HG02678 (cell line): ENCODE data around the gene NID1.
"Not testable (repeated sequence)": the region's sequence is repeated elsewhere in the genome, so short reads cannot be mapped to it uniquely, and the experiment has no call there.

Experiments used
- ATAC-seq: cut with Tn5 transposase; IDR thresholded peaks from one replicate; pipeline ENCODE4 v1.9.1; 2021; ENCODE audit warnings: mild to moderate bottlenecking, moderate library complexity; ENCODE audit not compliant: unreplicated experiment

Gene NID1

DNA sequence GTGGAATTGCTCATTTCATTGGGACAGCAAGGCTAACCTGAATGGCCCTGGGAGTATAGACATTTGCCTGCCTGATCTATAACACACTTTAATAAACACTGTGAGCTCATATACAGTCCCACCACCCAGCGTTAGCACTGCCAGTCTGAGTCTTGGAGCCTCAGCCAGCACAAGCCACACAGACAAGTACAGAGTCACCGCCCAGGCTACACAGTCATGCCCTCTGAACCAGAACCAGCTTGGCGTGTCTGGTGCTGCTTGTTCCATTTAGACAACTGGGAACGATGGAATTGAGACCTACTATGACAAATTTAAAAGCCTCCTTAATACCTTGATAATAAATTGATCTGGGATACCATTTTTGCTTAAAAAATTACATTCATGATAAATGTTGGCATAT is 31.6 kb downstream of the NID1 start:
- ATAC-seq, result no peak

DNA sequence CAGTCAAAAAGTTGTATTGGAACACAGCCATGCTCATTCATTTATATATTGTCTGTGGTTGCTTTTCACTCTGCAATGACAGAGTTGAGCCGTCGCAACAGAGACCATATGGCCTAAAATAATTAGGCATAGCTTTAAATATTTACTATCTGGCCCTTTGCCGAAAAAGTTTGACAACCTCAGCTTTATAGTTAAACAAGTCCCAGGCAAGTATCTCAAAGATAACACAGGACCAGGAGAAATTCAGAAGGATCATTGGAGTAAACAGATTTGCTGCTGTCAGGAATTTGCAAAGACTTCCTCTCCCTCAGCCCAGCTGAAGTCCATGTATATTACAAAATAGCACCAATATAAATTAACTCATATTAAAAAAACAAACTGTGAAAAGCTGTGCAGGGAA is 34.4 kb downstream of the NID1 start:
- no peak for ATAC-seq

DNA sequence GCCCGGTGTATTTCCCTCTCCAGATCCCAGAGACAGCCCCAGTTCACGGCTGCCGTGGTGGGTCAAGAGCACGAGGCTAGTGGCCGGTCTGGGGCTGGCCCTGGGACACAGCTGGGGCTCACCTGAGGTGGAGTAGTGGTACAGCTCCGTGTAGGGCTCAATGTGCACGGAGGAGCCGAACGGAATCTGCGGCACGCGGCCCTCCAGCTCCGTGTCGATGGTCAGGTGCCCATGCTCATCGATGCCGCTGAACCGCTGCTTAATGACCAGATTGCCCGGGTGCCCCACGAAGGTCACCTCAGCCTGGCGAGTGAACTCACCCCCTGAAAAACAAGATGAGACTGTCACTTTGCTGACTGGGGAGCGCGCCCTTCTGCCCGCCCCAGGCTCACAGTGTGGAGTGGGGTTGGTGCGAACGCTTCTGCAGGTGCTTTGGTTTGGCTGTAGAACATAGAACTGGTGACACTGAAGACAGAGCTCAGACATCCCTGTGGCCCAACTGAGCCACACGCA is 35.4 kb downstream of the NID1 start:
- no peak for ATAC-seq

DNA sequence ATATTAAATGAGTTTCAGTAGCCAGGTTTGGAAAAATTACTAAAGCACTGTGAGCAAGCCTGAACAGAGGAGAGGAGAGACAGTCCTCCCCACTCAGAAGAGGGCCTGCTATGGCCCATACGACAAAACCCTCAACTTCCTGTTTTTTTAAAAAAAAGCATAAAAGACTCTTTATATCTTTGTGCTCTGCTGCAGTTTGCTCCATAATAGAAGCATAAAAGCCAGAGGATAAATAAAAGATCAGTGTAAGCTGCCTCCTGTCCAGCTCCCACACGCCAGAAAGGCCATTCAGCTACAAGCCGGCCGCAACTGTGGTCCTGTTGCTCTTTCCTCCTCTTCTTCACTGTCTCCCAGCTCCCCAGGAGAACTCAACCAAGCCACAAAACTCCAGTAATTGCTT is 37.8 kb downstream of the NID1 start:
- no peak for ATAC-seq

DNA sequence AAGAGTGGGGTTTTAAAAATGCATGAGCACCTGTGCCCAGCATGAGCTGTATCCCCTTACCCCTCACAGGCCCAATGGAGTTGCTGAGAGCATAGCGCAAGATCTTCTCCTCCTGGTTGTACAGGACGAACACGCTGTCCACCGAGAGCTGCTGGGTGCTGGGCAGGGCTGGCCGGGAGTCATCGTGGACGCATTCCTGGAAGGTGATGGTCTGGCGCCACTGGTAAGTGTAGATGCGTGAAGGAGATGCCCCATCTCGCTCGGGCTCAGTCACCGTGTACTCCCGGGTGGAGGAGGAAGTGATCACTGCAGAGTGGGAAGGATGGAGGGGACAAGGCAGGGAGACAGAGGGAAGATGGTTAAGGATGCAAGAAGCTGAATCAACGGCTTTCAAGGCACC is 39.1 kb downstream of the NID1 start:
- no peak for ATAC-seq

DNA sequence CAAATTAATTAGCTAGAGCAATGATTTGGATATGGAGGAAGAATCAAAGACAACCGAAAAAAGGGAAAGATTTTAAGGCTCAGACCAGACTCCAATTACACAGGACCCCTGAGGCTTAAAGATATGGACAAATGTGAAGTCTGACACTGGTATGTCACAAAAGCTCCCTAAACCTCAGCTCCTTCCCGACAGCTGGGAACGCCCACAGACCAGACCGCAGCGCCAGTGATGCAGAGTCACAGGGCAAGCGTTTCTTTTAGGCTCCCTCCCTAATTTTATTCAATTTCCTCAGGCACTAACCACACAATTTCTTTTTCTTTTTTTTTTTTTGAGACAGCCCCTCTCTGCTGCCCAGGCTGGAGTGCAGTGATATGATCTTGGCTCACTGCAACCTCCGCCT is 40.2 kb downstream of the NID1 start:
- ATAC-seq, result no peak

DNA sequence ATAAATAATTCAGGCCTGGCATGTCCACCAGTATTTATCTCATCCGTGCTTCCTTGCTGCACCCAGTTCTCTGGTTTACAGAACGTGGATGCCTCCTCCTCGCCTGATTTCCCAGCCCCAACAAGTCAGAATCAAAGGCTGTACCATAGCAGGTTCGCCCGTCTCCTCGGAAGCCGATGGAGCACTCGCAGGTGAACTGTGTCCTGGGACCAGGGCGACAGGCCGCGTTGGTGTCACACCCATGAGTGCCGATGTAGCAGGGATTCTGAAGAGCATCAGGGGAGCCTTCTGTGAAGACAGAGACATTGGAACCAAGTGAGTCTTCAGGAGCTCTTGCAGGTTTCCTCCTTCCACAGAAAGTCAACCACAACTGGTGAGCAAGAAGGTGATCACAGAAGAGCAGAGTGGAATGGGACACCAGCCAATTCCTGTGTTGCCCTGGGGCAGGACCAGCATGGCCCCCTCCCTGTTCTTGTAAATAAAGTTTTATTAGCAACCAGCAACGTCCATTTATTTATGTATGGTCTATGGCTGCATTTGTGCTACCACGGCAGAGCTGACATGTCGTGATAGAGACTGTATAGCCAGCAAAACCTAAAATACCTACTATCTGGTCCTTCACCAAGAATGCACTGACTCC is 40.8 kb downstream of the NID1 start:
- no peak for ATAC-seq

DNA sequence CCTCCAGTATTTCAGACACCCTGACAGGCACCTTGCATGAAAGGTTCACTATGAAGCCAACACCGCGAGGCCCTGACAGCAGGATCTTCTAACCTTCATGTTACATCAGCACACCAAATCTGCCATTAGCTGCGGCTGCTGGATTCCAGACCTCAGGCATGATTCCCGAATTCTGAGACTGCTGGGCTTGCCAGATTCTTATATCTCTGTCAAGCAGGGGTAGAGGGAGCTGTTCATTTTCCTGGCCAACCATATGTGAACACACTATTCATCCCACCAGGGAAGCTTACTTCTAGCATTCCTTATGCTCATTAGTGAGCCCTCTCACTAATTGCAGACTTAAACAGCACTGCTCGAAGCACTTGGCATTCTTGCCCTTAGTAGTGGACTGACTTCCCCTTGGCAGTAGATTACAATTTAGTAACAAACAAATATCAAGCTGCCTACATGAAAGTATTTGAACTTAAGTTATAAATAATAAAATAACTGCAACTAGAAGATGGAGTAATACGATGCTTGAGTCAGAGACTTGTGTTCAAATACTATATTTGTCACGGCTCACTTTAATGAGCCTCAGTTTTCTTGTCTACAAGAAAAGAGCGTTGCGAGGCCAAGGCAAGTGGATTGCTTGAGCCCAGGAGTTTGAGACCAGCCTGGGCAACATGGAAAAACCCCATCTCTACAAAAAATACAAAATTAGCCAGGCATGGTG is 43.3 kb downstream of the NID1 start:
- ATAC-seq, result no peak

DNA sequence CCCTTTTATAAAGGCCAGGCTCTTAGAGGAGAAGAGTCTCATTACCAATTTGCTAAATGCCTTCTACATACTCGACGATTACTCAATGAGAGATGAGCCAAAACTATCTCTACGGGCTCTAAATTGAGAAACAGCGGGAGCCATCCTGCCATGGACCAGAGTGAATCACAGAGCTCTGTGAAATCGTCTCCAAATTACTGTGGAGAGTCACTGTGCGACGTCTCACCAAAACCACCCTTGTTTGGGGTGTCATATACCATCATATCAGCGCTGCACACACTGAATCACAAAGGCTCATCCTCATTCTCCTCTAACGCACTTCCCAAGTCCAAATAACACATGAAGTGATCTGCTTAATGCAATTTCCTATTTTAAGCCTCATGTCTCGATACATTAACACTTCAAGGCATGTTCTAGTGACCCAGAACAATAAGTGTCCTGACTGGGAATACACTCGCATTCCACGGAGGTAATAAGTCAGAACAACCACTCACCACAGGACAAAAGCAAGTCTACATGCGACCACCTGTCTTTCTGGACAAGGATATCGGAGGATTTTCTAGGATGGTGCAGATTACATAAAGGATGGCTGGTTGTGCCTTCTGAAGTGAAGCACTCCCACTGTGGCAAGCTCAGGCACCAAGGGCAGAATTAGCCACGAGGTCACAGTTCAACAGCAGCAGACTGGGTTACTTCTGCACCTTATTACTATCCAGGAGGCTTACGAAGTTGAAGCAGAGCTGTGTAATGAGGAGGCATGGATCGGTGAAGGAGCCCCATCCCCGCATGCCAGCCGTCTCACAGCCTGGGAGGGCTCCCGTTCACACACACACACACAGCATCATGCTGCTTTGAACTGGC is 44.3 kb downstream of the NID1 start:
- no peak for ATAC-seq

DNA sequence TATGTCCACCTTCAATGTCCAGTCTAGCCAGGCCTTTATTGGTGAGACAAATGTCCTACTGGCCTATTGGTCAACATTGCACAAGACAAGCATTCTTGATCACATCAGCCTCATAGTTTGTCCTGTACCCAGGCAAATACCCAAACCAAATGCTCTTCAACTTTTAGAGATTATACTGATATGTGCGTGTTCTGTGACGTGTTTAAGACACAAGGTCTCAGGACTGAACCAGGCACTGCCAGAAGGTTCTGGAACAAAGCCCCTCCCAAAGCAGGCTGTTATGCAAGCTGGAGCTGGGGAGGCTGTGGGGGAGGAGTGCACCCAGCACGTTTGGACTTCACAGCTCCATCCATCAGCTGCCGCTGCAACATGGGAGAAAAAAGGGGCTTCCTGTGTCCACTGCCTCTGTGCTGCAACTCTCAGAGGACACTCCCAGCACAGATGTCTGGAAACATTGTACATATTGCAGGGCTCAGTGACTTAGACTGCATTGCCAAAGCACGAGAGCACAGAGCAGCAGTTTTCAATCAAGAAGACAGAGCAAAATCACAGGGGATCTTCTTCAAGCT is 45.9 kb downstream of the NID1 start:
- no peak for ATAC-seq

DNA sequence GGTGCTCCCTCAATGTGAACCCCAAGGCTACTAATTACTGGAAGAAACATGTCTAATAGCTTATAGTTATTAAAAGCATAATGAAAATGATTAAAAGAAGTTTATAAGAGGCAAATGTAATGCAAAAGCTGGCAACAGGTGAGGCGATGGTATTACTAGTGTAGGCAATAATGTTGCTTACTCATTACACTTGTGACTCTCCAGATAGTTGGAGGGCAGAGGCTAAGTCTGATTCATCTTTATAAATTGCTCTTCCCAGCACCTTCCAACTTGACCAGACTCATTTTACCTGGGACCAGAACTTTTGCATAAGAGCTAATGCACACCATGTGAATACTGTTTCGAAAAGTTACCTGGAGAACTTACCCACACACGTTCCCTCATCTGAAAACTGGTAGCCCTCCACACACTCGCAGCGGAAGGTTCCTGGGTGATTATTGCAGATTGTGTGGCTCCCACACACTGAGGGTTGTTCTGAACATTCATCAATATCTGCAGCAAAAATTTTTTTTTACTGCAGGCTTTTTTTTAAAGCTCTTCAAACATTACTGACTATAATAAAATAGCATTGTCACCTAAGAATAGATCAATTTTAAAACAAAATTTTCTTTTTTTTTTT is 48.0 kb downstream of the NID1 start:
- ATAC-seq, result no peak

DNA sequence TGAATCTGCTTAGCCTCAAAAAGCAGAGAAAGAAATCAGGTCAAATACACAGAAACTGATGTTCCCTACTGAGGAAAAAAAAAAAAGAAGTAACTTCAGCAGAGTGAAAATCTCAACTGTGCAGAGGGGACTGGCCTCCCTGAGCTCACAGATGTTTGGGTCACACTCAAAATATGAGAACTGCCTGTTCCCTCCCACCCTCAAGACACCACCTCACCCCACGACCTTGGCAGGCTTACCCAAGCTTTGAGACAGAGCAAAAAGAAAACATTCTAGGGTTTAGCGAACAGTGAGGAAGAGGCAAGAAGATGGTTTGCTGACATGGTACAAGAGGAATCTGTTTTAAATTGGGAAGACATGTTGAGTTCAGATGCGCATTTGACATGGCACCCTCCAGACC is 48.8 kb downstream of the NID1 start:
- ATAC-seq, result no peak

DNA sequence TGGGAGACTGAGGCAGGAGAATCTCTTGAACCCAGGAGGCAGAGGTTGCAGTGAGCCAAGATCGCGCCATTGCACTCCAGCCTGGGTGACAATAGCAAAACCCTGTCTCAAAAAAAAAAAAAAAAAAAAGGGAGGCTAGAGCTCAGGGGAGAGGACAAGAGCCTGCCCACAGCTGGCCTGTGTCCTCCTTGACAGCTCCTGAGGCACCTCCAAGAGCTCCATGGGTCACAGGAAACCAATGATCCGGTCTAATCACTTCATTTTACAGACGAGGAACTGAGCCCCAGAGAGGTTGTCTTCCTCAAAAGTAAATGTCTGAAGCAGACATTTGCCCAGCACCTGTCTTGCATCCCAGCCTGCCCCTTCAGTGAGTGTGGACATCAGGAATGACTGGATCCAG is 49.4 kb downstream of the NID1 start:
- no peak for ATAC-seq

DNA sequence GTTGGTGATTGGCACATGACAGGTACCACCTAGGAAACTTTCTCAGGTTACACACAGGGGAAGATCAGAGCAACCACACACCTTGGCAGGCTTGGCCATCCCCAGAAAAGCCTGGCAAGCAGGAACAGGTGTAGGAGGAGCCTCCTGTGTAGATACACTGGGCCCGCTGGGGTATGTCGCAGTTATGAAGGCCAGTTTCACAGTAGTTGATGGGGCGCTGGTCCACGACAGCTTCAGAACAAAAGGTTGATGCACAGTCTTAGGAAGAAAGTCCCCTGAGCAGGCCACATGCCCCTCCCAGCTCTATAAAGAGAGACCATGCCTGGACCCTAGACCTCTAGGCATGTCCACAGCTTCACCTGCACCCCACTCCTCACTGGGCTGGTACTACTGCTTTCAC is 51.6 kb downstream of the NID1 start:
- ATAC-seq, result no peak

DNA sequence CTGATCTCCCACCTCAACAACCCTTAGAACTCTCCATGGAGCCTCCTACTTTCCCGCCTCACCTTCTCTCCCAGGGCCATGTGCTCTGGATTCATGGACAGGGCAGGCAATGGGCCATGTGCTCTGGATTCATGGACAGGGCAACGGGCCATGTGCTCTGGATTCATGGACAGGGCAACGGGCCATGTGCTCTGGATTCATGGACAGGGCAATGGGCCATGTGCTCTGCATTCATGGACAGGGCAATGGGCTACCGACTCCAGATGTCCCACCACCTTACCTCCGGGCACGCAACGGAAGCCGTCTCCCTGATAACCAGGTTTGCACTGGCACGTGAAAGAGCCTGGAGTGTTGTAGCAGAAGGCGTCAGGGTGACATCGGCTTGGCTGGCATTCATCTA is 53.2 kb downstream of the NID1 start:
- no peak for ATAC-seq

DNA sequence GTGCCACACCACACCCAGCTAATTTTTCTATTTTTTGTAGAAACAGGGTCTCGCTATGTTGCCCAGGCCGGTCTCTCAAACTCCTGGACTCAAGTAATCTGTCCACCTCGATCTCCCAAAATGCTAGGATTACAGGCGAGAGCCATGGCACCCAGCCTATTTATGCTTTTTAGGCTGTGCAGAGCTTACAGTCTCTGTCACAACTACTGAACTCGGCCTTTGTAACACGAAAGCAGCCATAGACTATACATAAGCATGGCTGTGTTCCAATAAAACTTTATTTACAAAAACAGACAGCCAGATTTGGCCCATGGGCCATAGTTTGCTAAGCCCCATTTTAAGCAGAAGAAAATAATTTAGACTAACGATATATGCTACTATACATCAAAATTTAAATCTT is 54.4 kb downstream of the NID1 start:
- ATAC-seq, result no peak

DNA sequence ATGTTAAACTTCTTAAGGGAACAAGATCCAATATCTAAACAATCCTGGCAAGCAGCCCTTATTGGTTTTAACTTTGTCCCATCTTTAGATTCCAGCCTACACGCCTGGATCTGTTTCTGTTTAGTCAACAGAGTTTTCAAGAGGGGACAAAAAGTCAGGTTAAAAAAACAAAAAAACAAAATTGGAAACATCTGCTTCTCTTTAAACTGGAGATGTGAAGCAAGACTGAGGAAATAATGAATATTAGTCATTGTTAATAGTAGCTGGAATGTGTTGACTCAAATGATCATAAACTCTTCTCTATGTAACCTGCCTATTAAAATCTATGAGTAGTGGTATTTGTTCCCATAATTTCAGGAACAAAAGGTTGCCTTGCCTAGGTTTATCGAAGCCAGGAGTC is 55.0 kb downstream of the NID1 start:
- ATAC-seq, result no peak

DNA sequence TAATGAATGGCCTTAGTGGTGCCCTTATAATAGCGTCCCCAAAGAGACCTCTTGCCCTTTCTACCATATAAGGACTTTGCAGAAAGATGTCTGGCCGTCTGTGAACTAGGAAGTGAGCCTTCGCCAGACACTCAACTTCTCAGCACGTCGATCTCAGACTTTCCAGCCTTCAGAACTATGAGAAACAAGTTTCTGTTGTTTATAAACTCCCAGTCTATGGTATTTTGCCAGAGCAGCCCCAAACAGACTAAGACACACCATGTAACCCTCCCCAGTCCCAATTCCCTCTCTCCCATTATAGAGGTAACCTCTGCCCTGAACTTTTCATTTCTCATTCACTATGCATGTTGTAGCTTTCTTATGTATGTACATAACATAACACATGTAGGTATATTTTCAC is 55.7 kb downstream of the NID1 start:
- ATAC-seq, result no peak

DNA sequence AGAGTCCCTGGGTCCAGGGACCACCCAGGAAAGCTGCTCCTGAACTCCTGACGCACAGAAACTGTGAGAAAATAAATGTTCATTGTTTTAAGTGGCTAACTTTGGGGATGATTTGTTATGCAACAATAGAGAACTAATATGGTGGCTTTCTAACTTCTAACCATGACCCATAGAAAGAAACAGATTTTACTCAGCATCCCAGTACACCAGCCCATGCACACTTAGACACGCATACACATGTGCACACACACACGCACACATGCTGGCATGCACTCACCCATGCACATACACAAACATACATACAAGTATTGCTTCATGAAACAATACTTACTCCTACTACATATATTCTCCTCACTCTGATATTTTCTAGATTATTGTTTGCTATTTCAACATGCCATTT is 57.1 kb downstream of the NID1 start:
- no peak for ATAC-seq

DNA sequence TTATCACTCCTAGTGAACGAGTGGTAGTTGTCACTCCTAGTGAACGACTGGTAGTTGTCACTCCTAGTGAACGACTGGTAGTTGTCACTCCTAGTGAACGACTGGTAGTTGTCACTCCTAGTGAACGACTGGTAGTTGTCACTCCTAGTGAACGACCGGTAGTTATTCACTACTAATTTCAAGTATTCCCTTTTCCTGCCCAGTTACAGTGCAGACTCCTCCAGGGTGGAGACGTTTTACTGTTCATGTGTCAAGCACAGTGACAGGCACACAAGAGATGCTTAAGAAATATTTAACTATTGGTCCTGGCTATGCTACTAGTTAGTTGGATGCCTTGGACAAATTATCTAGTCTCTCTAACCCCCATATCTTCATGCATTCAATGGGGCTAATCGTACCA is 61.8 kb downstream of the NID1 start:
- not testable (repeated sequence) for ATAC-seq

DNA sequence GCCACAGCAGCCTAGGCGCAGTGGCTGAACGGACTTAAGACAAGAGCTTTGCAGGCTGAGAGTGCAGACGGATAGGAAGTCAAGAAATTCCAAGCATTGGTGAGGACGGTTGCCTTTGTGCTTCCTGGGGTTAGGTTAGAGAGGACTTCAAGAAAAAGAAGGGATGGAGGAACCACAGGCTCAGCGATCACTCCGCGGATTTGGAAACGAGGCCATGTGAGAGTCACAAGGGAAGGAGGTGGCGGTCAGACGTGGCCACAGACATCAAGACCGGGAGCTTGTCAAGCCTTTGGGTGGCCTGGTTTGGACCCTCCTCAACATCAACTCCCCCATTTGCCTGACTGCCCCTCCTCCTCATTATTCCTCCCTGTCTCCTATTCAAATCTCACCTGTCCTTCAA is 62.3 kb downstream of the NID1 start:
- ATAC-seq, result no peak
